MM.1S (cell line): Measurements from ENCODE around the gene GNB1.

Experiments
- CTCF ChIP-seq: fragments of 300-600 bp; sonication (generic); IDR thresholded peaks from 2 replicates; pipeline ENCODE4 v1.5.1; 2016; ENCODE audit warnings: antibody characterized with exemption, low read length, mixed read lengths
- EZH2 ChIP-seq: fragments of 300-600 bp; sonication (generic); optimal IDR thresholded peaks from 2 replicates; pipeline ENCODE3; 2017; ENCODE audit warnings: low read depth, mild to moderate bottlenecking, antibody characterized with exemption, low read length, mixed read lengths
- EZH2phosphoT487 ChIP-seq: fragments of 300-600 bp; sonication (generic); IDR thresholded peaks from 2 replicates; pipeline ENCODE4 v1.6.1; 2018; ENCODE audit warnings: antibody characterized with exemption, low read length

- TF ChIP-seq CTCF (no peak), EZH2 (no peak), EZH2phosphoT487 (no peak)
Measured at GRCh38 chr1:1773874-1774273, 117.0 kb downstream of the GNB1 start.
